OCI-LY7 (cell line): ENCODE data around the gene LGSN.

Experiments used
- CTCF ChIP-seq: fragments of 200-600 bp; sonication (generic); conservative IDR thresholded peaks from 2 replicates; pipeline ENCODE4 v1.5.1; 2014; ENCODE audit warnings: mild to moderate bottlenecking, antibody characterized with exemption, low read length, moderate library complexity, mixed read lengths
- EZH2phosphoT487 ChIP-seq: fragments of 200-600 bp; sonication (generic); IDR thresholded peaks from 2 replicates; pipeline ENCODE4 v1.6.1; 2018; ENCODE audit warnings: low read depth, borderline replicate concordance, mild to moderate bottlenecking, mixed run types, antibody characterized with exemption, low read length, moderate library complexity, mixed read lengths

- TF ChIP-seq CTCF (no peak), EZH2phosphoT487 (no peak)
Measured at GRCh38 chr6:63249875-63250482, 69.8 kb downstream of the LGSN start.
